HL-60 (cell line): ENCODE data around the gene SUPT3H.
"Not testable (repeated sequence)": the region's sequence is repeated elsewhere in the genome, so short reads cannot be mapped to it uniquely, and the experiment has no call there.

Experiments used
- DNase-seq, 2 experiments: peaks; one replicate each; pipeline ENCODE4 v3.0.0-alpha.2; 2010 to 2020; ENCODE audit warnings: low read depth in 1 of 2, low spot score in 1 of 2
- H3K27ac ChIP-seq: fragments of 250-450 bp; sonication (Bioruptor Pico); replicated peaks from 2 replicates; pipeline ENCODE4 v1.5.1; 2020; ENCODE audit warnings: mild to moderate bottlenecking, moderate library complexity
- H3K27me3 ChIP-seq: fragments of 250-450 bp; sonication (Bioruptor Pico); 2 replicates; pipeline ENCODE4 v1.5.1; 2021; ENCODE audit warnings: mild to moderate bottlenecking, moderate library complexity; ENCODE audit not compliant: insufficient read depth, poor library complexity, severe bottlenecking
- H3K4me3 ChIP-seq: replicated peaks from 2 replicates; pipeline ENCODE4 v1.5.1; 2011; ENCODE audit warnings: mild to moderate bottlenecking, control low read depth, low read length; ENCODE audit not compliant: insufficient read depth
- GABPA ChIP-seq: IDR thresholded peaks from 2 replicates; pipeline ENCODE4 v1.6.1; 2012; ENCODE audit warnings: low read depth
- POLR2AphosphoS5 ChIP-seq: IDR thresholded peaks from 2 replicates; pipeline ENCODE4 v1.6.1; 2012; ENCODE audit warnings: low read depth
- SPI1 ChIP-seq: IDR thresholded peaks from 2 replicates; pipeline ENCODE4 v1.6.1; 2012; ENCODE audit warnings: low read depth, mild to moderate bottlenecking, borderline replicate concordance
- TF ChIP-seq, protein P1 (sequence below): IDR thresholded peaks from 2 replicates; pipeline ENCODE4 v1.6.1; 2012; ENCODE audit warnings: low read depth; ENCODE audit not compliant: insufficient replicate concordance
- TF ChIP-seq, protein P2 (sequence below): IDR thresholded peaks from one replicate; pipeline ENCODE4 v1.5.1; 2011; ENCODE audit warnings: low read length, control low read depth, inconsistent platforms; ENCODE audit not compliant: insufficient read depth

The SUPT3H gene

DNA sequence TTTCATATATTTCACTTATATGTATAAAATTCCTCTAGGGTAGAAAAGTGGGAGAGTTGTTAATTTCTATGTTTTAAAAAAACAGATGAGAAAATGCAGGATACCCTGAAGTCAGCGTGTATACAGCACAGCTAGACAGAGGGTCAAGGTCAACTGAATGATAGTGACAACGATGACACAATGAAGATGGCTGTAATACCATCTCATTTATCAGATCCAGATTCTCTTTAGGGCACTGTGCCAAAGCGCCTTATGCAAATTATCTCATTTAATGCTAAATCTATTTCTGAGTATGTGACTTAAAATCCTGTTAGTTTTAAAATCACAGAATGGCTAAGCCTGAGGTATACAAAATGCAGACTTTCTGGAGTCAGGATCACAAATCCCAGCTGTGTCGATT, 481.0 kb downstream of the SUPT3H start:
- H3K27me3 ChIP-seq = no peaks in the 10 kb centered on the region
- no peak for DNase-seq
- TF ChIP-seq POLR2AphosphoS5 (no peak), GABPA (no peak), SPI1 (no peak)
- TF ChIP-seq, protein P1, sequence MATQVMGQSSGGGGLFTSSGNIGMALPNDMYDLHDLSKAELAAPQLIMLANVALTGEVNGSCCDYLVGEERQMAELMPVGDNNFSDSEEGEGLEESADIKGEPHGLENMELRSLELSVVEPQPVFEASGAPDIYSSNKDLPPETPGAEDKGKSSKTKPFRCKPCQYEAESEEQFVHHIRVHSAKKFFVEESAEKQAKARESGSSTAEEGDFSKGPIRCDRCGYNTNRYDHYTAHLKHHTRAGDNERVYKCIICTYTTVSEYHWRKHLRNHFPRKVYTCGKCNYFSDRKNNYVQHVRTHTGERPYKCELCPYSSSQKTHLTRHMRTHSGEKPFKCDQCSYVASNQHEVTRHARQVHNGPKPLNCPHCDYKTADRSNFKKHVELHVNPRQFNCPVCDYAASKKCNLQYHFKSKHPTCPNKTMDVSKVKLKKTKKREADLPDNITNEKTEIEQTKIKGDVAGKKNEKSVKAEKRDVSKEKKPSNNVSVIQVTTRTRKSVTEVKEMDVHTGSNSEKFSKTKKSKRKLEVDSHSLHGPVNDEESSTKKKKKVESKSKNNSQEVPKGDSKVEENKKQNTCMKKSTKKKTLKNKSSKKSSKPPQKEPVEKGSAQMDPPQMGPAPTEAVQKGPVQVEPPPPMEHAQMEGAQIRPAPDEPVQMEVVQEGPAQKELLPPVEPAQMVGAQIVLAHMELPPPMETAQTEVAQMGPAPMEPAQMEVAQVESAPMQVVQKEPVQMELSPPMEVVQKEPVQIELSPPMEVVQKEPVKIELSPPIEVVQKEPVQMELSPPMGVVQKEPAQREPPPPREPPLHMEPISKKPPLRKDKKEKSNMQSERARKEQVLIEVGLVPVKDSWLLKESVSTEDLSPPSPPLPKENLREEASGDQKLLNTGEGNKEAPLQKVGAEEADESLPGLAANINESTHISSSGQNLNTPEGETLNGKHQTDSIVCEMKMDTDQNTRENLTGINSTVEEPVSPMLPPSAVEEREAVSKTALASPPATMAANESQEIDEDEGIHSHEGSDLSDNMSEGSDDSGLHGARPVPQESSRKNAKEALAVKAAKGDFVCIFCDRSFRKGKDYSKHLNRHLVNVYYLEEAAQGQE = no peak
- TF ChIP-seq, protein P2, sequence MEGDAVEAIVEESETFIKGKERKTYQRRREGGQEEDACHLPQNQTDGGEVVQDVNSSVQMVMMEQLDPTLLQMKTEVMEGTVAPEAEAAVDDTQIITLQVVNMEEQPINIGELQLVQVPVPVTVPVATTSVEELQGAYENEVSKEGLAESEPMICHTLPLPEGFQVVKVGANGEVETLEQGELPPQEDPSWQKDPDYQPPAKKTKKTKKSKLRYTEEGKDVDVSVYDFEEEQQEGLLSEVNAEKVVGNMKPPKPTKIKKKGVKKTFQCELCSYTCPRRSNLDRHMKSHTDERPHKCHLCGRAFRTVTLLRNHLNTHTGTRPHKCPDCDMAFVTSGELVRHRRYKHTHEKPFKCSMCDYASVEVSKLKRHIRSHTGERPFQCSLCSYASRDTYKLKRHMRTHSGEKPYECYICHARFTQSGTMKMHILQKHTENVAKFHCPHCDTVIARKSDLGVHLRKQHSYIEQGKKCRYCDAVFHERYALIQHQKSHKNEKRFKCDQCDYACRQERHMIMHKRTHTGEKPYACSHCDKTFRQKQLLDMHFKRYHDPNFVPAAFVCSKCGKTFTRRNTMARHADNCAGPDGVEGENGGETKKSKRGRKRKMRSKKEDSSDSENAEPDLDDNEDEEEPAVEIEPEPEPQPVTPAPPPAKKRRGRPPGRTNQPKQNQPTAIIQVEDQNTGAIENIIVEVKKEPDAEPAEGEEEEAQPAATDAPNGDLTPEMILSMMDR = no peak
- H3K27ac ChIP-seq = no peak overlapping the region
- H3K4me3 ChIP-seq = no peak overlapping the region

DNA sequence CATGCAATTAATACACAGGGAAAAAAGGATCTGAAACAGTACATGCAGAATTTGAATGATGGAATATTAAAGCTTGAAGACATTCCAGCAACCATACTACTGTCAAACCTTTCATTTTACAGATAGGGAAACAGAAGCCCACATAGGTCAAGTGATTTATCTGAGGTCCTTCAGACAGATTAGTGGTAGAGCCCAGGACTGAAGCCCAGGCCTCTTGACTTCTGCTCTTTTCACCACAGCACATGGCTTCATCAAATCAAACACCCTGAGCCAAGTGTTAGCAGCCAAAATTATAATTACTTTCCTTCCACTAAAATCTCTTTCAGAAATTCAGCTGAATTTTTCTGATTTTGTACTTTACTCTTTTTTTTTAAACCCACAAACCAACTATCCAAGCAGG, 485.2 kb downstream of the SUPT3H start:
- TF ChIP-seq, protein P2 = no peak
- TF ChIP-seq, protein P1 = no peak
- no peak for TF ChIP-seq GABPA
- TF ChIP-seq POLR2AphosphoS5 = no peak
- TF ChIP-seq SPI1 = no peak
- H3K27me3 ChIP-seq = no peaks in the 10 kb centered on the region
- H3K4me3 ChIP-seq = no peak overlapping the region
- H3K27ac ChIP-seq = no peak overlapping the region
- DNase-seq = no peak

DNA sequence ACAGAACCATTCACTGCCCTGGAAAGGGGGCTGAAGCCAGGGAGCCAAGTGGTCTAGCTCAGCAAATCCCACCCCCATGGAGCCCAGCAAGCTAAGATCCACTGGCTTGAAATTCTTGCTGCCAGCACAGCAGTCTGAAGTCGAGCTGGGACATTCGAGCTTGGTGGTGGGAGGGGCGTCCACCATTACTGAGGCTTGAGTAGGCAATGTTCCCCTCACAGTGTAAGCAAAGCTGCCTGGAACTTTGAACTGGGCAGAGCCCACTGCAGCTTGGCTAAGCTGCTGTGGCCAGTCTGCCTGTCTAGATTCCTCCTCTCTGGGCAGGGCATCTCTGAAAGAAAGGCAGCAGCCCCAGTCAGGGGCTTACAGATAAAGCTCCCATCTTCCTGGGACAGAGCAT, 498.7 kb downstream of the SUPT3H start:
- not testable (repeated sequence) for H3K27me3 ChIP-seq, DNase-seq, H3K4me3 ChIP-seq, H3K27ac ChIP-seq

DNA sequence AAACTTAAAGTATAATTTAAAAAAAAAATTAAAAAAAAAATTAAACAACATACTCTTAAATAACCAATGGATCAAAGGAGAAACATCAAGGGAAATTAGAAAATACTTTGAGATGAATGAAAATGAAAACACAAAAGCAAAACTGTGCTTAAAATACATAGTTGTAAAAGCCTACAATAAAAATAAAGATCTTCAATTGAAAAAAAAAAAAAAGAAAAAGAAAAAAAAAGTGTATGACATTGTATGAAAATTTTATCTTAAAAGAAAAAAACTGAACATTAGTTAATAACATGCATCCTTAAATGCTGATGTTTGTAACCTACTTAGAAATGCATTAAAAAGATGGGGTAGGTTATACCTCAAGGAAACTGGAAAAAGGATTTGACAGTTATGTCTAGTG, 501.1 kb downstream of the SUPT3H start:
- H3K27ac ChIP-seq, DNase-seq, H3K4me3 ChIP-seq, H3K27me3 ChIP-seq: not testable (repeated sequence)

DNA sequence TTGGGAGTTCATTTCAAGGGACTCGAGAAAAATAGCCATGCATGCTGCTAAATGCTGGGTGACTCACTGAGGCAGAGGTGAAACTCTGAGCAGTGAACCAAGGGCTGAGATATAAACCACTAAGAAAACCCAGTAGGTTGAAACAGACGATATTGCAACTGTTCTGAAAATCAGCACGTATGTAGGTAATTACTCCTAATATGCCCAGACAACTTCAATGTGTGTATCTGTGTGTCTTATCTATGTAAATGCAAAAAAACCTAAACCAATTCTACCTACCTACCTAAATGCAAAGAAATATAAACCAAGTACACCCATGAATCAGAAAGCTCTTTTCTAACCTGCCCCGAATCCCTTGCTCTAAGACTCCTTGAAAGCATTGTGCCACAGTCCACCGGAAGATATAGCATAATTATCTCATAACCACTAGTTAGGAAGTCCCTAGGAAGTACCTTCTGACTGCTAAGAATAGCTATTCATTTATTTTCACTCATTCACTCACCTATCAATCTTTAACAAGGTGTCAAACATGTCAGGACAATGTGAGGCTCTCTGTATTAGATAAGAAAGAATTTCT, 508.3 kb downstream of the SUPT3H start:
- no peak for DNase-seq
- H3K27ac ChIP-seq = no peak overlapping the region
- H3K27me3 ChIP-seq = no peaks in the 10 kb centered on the region
- TF ChIP-seq, protein P1 = no peak
- TF ChIP-seq SPI1 = no peak
- TF ChIP-seq, protein P2 = no peak
- no peak for TF ChIP-seq POLR2AphosphoS5
- no peak for TF ChIP-seq GABPA
- H3K4me3 ChIP-seq = no peak overlapping the region
